HL-60/S4 (cell line): ENCODE data around the gene VANGL2.

Experiments used
- in situ Hi-C: fragments of 300-500 bp; cut with MboI; formaldehyde crosslinking; loops from 2 replicates; pipeline ENCODE4 v1.14.3; 2022; ENCODE audit warnings: low sequenced_read_pairs

Gene VANGL2

DNA sequence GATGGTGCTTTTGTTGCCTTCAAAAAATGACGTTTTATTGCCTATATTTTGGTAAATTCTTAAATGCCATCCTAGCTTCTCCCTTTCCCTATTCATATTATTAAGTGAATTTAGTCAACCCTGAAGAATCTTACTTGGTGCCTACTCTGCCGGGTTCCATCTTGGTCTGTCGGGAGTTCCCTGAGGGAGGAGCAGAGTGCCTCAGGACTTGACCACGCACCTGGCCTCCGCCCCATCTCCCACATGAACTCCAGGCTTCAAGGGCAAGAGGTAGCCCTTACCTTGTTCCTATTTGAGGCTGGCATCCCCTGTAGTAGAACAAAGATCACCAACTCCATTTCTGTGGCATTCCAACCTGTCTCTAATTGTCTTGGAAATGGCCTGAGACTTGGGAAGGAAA, 21.5 kb downstream of the VANGL2 start:
- in situ Hi-C loops = loop anchor here (5.0 to 10.0 kb wide), 2 partner anchors 123 to 185 kb away; no protein-coding TSS in a partner anchor

DNA sequence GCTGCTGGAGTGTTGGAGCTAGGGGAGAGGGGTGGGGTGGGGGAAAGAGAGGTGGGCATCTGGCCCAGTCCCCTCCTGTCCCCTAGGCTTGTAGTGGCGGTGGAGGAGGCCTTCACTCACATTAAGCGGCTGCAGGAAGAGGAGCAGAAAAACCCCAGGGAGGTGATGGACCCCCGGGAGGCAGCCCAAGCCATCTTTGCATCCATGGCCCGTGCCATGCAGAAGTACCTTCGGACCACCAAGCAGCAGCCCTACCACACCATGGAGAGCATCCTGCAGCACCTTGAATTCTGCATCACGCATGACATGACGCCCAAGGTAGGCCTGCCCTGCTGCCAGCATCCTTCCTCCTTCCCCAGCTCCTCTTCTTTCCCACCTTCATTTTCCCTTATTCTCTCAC, 23.6 kb downstream of the VANGL2 start:
- in situ Hi-C loops = loop anchor here (5.0 to 10.0 kb wide), 2 partner anchors 121 to 183 kb away; no protein-coding TSS in a partner anchor

DNA sequence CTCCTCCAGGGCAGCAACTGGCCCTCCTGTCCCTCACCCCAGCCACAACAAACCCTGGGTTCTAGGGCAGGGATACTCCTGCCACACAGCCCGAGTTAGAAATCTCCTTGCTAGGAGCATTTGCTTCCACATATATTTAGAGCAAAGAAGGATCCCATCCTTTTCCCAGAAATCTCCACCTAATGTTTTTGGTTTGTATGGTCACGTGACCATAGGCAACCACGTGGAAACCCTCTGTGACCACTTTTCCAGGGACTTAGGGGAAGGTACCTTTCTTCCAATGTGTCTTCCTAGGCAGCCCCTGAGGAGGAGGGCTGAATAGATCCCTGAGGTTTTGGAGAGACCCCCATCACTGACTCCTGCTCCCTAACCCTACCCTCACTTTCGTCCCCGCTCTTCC, 25.5 kb downstream of the VANGL2 start:
- in situ Hi-C loops = loop anchor here (10.0 kb wide), 1 partner anchor 119 kb away; no protein-coding TSS in a partner anchor

DNA sequence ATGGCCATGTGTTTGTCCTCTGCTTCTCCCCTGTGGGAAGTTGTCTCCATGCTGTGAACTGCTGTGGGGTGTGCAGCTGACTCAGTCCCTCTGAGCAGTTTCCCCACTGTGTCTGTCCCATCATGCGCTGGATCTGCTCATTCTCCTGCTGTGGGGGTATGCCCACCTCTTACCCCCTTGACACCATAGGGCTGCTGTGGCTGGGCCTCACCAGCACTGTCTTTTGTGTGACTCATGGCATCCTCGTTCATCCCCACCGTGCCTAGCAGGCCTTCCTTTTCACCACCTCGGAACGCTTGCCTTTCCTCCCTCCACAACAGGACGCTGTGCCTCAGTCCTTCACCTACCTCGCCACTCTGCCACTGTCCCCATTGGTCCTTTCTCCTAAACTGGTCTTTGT, 27.3 kb downstream of the VANGL2 start:
- in situ Hi-C loops = loop anchor here (10.0 kb wide), 1 partner anchor 117 kb away; no protein-coding TSS in a partner anchor

DNA sequence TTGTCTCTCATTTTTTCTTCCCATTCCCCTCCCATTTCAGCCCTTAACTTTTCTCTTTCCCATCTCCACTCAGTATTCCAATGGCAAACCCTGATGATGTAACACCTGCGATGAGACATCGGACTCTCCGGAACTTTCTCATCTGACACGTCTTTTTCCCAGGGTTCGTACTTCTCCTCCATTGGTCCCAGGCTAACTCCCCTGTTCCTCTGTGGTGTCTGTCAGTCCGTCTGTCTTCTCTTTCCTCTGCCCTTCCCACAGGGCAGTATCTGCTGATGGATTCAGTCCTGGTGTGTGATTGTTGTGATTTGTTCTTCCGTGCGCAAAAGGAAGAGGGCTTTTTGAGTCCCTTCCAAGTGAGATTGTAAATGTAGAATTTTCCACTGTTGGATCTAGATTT, 27.7 kb downstream of the VANGL2 start:
- in situ Hi-C loops = loop anchor here (10.0 kb wide), 1 partner anchor 117 kb away; no protein-coding TSS in a partner anchor

DNA sequence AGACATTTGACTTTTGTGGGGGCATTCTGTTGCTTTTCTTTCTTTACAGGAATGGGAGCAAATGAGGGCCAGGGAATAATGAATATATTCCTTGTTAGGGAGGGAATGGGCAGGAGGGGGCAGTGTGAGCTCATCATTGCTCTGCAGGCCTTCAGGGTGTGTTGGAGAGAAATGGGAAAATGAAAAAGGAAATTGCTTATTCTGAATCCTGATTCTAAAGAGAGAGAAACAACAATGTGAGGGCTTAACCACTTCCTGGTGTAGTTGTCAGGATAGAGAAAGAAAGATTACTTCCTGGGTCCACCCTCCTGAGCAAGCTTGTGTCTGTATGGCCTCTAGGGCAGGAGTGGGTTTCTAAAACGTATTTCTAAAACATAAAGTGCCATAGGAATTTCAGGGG, 28.3 kb downstream of the VANGL2 start:
- in situ Hi-C loops = loop anchor here (10.0 kb wide), 1 partner anchor 116 kb away; no protein-coding TSS in a partner anchor

DNA sequence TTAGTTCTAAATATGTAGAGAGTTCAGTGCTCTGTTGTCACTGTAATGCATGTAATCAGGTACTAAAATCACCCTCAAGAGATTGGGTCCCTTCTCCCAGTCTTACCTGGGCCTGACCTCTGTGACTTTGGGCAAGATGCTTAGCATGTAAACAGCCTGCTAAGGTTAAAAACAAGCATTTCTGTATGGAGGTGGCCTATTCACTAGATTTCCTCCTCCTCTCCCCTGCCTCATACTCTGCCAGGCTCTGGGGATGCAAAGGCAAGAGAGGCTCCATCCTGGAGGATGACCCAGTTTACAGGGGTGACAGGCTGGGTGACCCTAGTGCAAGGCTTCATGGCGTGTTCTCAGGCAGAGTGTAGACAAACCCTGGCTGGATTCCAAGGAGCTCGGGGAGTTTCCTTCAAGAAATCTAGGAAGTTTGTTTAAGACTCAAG, 28.8 kb downstream of the VANGL2 start:
- in situ Hi-C loops = loop anchor here (10.0 kb wide), 1 partner anchor 116 kb away; no protein-coding TSS in a partner anchor

DNA sequence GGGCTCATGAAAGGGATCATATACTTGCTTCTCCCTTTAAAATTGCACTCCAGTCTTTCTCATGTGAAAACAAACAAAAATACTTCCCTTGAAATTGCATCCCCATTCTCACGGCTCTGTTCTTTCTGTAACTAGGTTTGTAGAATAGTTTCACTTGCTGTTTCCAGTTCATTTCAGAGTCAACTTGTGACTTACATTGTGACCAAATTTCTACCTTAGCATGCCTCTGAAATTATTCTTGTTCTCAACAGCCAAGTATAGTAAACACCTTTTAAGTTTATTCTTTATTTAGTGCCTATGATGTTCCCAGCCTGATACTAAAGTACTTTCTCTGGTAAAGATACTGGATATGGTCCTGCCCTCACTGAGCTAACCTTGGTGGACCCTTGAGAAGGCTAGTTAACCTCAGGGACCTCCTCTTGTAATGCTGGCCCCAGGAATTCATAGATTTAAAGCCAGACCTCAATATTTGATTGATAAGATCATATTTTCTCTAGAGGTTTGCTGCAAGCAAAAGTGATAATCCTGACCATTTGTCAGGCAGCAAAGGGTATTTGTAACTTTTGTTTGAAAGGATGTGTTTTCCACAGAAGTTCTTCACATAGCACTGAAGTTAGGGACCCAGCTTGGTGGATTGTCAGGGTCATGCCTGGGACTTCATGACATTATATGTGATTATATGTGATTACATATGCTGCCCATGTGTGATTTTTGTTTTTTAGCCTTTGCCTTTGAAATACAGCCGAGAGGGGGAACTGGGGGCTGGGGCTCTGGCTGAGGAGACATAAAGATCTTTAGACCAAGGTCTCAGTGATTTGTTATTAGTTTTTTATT, 29.6 kb downstream of the VANGL2 start:
- in situ Hi-C loops = loop anchor here (10.0 kb wide), 1 partner anchor 115 kb away; no protein-coding TSS in a partner anchor

DNA sequence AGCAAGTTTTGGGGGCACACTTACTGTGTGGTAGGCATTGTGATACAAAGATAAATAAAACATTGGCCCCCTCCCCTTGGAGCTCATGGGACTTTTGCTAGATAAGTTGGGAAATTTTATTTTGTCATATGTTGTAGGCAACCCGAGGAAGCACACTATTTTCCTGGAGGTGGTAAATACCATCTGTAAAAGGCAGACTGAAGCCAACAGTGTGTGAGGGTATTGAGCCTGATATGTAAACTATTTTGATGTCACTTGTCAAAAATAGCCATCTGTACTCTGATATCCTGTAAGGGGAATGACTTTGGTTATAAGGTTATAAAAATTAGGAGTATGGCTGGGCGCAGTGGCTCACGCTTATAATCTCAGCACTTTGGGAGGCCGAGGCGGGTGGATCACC, 30.6 kb downstream of the VANGL2 start:
- in situ Hi-C loops = no loop called here

DNA sequence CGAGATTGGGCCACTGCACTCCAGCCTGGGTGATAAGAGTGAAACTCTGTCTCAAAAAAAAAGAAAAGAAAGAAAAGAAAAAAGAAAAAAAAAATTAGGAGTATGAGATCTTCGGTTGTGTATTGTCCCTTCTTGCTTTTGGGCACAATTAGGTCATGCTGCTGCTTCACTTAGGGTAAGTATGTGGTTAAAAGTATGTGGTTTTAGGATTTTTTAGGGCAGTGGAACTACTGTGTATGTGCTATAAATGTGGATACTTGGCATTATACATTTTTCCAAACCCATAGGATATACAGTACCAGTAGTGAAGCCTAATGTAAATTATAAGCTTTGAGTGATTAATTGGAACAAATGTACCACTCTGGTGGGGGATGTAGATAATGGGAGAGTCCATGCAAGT, 31.2 kb downstream of the VANGL2 start:
- in situ Hi-C loops = no loop called here

DNA sequence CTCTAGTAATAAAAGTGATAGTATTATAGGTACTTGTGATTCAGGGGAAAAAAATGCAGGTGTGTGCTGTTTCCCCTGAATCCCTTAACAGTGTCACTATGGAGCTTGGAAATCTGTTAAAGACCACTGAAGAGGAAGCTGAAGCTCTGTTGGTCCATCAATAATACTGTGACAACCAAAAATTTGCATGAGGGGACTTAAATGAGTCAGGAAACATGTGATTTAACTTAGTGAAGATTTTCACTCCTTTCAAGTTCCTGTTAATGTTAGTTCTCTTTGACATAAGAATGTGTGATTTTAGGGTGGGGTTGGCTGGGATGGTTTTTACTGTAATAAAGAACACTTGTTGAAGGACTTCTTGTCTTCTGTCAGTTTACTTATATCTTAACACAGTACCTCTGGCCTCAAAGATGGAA, 32.0 kb downstream of the VANGL2 start:
- in situ Hi-C loops = no loop called here

DNA sequence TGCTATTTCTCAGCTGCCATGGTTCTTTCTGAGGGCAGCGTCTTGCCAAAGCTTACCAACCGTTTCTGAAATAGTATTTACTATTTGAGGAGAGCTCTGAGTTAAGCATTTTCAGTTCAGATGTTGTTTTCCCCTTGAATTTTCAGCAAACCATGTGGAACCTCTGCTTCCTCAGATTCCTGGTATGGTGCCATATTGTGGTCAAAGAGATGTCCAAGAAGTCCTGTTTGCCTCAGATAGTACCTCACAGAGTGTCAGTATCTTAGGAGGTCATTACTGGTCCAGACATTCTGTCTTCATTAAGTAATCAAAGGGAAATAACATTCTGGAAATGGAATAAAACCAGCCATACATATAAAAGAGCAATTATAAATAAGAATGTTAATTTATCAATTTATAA, 36.6 kb downstream of the VANGL2 start:
- in situ Hi-C loops = no loop called here

DNA sequence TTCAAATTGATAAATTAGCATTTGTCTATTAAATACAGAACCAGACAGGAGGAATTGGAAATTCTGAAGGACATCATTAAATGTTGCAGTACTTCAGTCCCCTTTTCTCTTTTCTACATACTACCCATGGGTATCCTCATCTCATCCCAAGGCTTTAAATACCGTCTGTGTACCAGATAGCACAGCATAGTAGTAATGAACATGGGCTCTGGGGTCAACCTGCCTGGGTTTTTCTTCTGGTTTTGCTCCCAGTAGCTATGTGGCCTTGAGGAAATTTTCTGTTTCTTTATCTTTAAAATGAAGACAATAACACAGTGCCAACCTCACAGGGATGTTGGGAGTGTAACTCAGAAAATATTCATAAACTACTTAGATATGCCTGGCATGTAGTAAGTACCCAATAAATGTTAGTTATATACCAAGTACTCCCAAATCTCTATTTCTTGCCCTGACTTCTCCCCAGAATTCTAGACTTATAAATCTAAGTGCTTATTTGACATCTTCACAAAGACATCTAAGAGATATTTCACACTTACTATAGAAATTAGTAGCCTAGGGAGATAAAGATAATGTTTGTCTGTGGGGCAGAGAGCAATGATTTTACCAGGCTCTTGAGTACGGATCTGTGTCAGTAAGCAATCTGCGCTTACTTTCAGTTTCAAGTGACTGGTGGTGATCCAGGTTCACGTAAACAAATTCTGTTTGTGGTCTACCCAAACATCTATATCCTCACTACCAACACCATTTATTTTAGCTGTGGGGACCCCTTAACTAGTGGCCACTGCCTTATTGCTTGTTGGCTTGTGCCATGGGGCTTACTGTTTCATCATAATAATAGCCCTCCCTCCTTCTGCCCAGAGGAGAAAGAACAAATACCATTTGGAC, 37.3 kb downstream of the VANGL2 start:
- in situ Hi-C loops = no loop called here

DNA sequence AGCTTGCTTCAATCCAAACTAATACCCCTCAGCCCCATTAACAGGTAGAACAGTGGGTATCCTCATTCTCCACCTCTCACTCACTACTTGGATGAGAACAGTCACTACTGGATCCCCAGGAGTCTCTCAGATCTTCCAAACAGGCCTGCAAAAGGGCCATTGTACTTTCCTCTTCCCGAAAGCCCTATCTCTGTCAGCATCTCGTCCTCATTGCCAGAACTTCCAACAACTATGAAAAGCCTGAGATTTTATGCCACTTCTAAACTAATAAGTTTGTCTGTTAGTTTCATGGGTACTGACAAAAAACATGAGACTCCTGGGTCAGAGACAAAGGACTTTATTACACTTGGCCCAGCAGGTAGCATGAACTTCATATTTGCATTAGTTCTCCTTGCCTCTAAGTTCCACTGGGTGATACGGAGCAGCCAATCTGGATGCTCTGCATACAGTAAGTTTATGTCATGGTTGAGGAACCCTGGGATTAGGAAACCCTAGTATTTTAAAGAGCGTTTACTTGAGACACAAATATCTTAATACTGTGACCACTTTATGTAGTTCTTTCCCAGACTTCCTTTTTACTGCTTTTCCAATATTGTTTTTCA, 38.1 kb downstream of the VANGL2 start:
- in situ Hi-C loops = no loop called here

DNA sequence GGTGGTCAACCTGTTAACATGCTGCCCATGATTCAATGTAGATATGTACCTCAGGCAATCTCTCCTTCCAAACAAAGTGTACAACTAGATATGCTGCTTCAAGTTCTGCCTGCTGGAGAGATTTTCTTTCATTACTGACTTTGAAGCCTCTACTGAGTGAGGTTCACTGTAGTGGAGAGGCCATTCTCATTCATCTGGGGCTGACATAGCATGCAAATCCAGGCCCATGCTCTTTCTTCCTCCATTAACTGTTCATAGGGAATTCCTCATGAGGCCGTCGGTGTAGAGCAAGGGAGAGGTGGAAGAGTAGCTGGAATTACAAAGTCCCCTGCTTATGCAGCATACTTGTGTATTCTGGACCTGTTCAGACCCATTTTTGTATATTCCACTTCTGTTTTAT, 38.6 kb downstream of the VANGL2 start:
- in situ Hi-C loops = no loop called here

DNA sequence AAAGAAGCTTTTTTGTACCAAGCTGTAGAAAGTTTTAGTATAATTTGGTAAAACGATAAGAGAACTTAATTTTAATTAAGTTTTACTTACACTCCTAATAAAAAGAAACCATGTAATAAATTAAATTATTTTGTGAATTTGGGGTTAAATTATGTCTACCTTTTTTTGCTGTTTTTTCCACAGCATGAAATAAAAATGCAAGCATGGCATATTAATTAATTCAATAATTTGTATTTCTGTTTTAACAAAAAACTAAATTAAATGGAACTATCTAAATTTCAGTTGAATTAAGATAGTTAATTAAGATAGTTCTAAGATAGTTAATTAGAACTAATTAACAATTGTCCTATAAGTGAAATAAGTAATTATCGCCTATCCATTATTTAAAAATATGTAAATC, 39.4 kb downstream of the VANGL2 start:
- in situ Hi-C loops = no loop called here

DNA sequence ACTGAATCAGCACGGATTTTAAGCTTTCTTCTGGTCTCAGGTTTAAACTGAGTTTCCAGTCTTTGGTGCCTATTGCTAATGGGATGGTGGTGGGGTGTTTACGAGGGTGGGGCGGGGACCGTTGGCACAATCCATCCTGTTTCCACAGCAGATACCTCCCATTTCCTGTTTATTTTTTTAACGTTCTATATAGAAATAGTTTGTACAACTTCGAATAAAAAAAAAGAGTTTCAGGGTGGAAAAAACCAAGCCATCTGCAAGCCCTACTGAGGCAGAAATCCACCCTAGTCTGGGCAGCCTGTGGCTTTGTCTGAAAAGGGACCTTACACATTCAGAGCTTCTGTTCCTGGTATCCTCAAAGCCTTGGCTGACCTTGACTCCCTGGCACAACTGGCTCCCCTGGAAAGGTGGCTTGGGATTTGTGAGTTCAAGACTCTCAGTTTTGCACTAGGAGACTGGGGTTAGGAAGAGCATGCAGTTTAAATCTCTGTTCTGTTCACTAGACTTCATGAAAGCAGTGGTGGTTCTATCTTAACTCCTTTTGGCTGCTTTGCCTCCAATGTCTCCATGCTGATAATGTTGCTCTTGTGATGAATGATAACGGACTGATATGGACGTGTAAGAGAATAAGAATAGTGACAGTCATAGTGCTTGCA, 46.7 kb downstream of the VANGL2 start:
- in situ Hi-C loops = no loop called here

DNA sequence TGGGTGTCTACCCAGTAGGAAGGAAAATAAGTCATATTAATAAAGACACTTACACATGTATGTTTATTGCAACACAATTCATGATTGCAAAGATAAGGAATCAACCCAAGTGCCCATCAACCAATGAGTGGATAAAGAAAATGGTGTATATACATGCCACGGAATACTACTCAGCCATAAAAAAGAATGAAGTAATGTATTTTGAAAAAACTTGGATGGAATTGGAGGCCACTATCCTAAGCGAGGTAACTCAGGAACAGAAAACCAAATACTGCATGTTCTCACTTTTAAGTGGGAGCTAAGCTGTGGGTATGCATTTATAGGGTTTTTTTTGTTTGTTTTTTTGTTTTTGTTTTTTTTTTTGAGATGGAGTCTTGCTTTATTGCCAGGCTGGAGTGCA, 49.1 kb downstream of the VANGL2 start:
- in situ Hi-C loops = no loop called here

DNA sequence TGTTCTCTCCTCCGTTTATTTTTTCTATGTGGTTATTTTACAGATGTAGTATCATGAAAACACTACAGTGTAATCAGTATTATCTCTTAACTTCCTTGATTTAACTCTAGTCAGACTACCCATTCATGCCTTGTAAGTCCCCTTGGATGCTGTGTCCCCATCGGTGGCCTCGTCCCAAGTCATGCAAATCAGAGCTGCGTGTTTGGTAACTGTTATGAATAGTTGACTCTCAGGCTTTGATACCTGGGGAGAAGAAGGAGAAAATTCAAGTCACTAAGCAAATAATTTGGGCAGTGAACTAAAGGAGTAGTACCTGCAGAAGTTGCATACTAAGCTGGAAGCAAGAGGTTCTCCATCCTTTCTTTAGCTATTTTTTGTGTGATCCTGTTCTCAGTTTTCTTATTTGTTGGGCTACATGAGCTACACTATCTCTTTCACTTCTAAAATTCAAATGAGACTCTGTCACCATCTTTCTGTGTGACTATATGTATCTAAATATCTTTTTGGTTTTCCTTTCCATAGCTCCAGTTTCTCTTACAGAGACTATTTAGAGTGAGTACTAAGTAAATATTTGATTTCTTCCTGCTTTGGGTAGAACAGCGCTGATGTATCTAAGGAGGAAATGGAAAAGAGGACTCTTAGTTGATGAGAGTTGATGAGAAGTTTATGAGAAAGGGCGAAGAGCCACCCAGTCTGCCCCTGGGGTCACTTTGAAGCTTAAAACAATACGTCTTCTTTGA, 50.9 kb downstream of the VANGL2 start:
- in situ Hi-C loops = no loop called here

DNA sequence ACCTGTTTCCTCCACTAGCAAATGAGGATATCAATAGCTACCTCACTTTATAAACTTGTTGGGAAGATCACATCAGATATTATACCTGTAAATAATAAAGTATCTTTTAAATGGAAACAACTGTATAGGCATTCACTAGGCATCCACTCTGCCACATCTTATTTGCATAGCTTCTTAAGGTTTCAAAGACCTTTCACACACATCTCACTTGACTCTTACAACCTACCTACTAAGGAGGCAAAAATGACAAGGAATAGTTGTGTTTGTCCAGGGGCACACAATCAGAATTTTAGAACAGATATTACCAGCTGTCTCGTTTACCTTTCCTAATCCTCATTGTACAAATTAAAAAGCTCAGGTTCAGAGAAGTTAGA, 51.5 kb downstream of the VANGL2 start:
- in situ Hi-C loops = no loop called here
